ENCODE data around the gene SYNE2. TPM values are rescaled to one million over a fixed set of nuclear protein-coding genes. Genes with fewer than 3 reads are reported as not detected.
"Not testable (repeated sequence)": the region's sequence is repeated elsewhere in the genome, so short reads cannot be mapped to it uniquely, and the experiment has no call there.

Gene SYNE2
- total RNA-seq, 1 experiment from 2014 or later = 37.5 TPM

- Histone ChIP-seq H3K9me3 (ENCODE audit: control insufficient read depth, insufficient read depth, low read depth, low read length) (no peaks in the 10 kb centered on the region), H3K27ac (ENCODE audit: low read length) (no peak overlapping the region), H3K36me3 (ENCODE audit: control insufficient read depth, insufficient read depth, low read length) (no peaks in the 10 kb centered on the region), H3K4me1 (ENCODE audit: control insufficient read depth, insufficient read depth, low read length) (no peaks in the 10 kb centered on the region), H3K27me3 (ENCODE audit: control insufficient read depth, insufficient read depth, low read length) (no peaks in the 10 kb centered on the region), H3K4me3 (ENCODE audit: low read depth in 2 of 2, low read length in 2 of 2) (no peak overlapping the region)
- CTCF ChIA-PET = interaction anchor here (0.6 kb wide), 1 partner anchor 288 kb away, joined by 4 read pairs; no protein-coding TSS in a partner anchor
- no peak for DNase-seq (ENCODE audit: low read depth, low spot score)
- in situ Hi-C loops (cut with HindIII; ENCODE audit: low pct_unique_long_range_greater_than_20kb, low sequenced_read_pairs) = no loop called here
- ATAC-seq = no peak
- no TSS peak for BruUV-seq (replicated peaks)
- intact Hi-C loops (cut with micrococcal nuclease; ENCODE audit: unreplicated experiment) = no loop called here
- no peak for TF ChIP-seq REST (IDR thresholded peaks at IDR 0.05; ENCODE audit: insufficient read depth in 1 of 2, low read depth in 2 of 2, low read length in 1 of 2)
- TF ChIP-seq TCF7L2 (IDR thresholded peaks at IDR 0.05; ENCODE audit: low read depth, low read length) = no peak
- TF ChIP-seq CTCF (IDR thresholded peaks at IDR 0.05) = no peak
- no peak for TF ChIP-seq SIN3A (IDR thresholded peaks at IDR 0.05; ENCODE audit: borderline replicate concordance, insufficient read depth, low read depth, low read length)
- no peak for TF ChIP-seq POLR2AphosphoS5 (IDR thresholded peaks at IDR 0.05; ENCODE audit: low read depth, low read length)
- POLR2A ChIA-PET = no interaction called here
Measured at GRCh38 chr14:64117671-64118402, 265.0 kb downstream of the SYNE2 start.

GRCh38 chr14:64118403-64118742 is 265.6 kb downstream of the SYNE2 start:
- H3K4me3 ChIP-seq (ENCODE audit: low read depth in 2 of 2, low read length in 2 of 2); BruUV-seq (replicated peaks); H3K36me3 ChIP-seq (ENCODE audit: control insufficient read depth, insufficient read depth, low read length); CTCF ChIA-PET; H3K9me3 ChIP-seq (ENCODE audit: control insufficient read depth, insufficient read depth, low read depth, low read length); DNase-seq (ENCODE audit: low read depth, low spot score); H3K27ac ChIP-seq (ENCODE audit: low read length); H3K4me1 ChIP-seq (ENCODE audit: control insufficient read depth, insufficient read depth, low read length); POLR2A ChIA-PET; ATAC-seq; in situ Hi-C loops (cut with HindIII; ENCODE audit: low pct_unique_long_range_greater_than_20kb, low sequenced_read_pairs); H3K27me3 ChIP-seq (ENCODE audit: control insufficient read depth, insufficient read depth, low read length); intact Hi-C loops (cut with micrococcal nuclease; ENCODE audit: unreplicated experiment): not testable (repeated sequence)

- Histone ChIP-seq H3K36me3 (ENCODE audit: control insufficient read depth, insufficient read depth, low read length) (no peaks in the 10 kb centered on the region), H3K27me3 (ENCODE audit: control insufficient read depth, insufficient read depth, low read length) (no peaks in the 10 kb centered on the region), H3K4me3 (ENCODE audit: low read depth in 2 of 2, low read length in 2 of 2) (no peak overlapping the region), H3K27ac (ENCODE audit: low read length) (no peak overlapping the region), H3K9me3 (ENCODE audit: control insufficient read depth, insufficient read depth, low read depth, low read length) (no peaks in the 10 kb centered on the region), H3K4me1 (ENCODE audit: control insufficient read depth, insufficient read depth, low read length) (no peaks in the 10 kb centered on the region)
- DNase-seq (ENCODE audit: low read depth, low spot score) (no peak), ATAC-seq (no peak)
- CTCF ChIA-PET = no interaction called here
- TF ChIP-seq CTCF (IDR thresholded peaks at IDR 0.05) = no peak
- no peak for TF ChIP-seq TCF7L2 (IDR thresholded peaks at IDR 0.05; ENCODE audit: low read depth, low read length)
- no peak for TF ChIP-seq REST (IDR thresholded peaks at IDR 0.05; ENCODE audit: insufficient read depth in 1 of 2, low read depth in 2 of 2, low read length in 1 of 2)
- no peak for TF ChIP-seq SIN3A (IDR thresholded peaks at IDR 0.05; ENCODE audit: borderline replicate concordance, insufficient read depth, low read depth, low read length)
- TF ChIP-seq POLR2AphosphoS5 (IDR thresholded peaks at IDR 0.05; ENCODE audit: low read depth, low read length) = no peak
- BruUV-seq (replicated peaks) = no TSS peak
- in situ Hi-C loops (cut with HindIII; ENCODE audit: low pct_unique_long_range_greater_than_20kb, low sequenced_read_pairs) (no loop called here), intact Hi-C loops (cut with micrococcal nuclease; ENCODE audit: unreplicated experiment) (no loop called here)
- POLR2A ChIA-PET = no interaction called here
Measured at GRCh38 chr14:64118892-64119291, 266.1 kb downstream of the SYNE2 start.

Measured in Panc1 (cell line).